Activated T-cell treated with anti-CD3 and anti-CD28 coated beads, Interleukin-2, amount 50 U/mL, for 1 hour (primary cell): ENCODE results near the gene GOLGA8H.
"Not testable (repeated sequence)": the region's sequence is repeated elsewhere in the genome, so short reads cannot be mapped to it uniquely, and the experiment has no call there.

Source experiments
- DNase-seq: peaks from one replicate; pipeline ENCODE4 v3.0.0-alpha.2; 2020

GOLGA8H gene

GRCh38 chr15:30603796-30604195 lies at the start of gene GOLGA8H:
GOLGA8H (plus strand) TSS chr15:30604028; CDS start chr15:30604126, 98 bp downstream.
- not testable (repeated sequence) for DNase-seq

GRCh38 chr15:30566949-30567348 lies 36.9 kb upstream of the GOLGA8H start:
- not testable (repeated sequence) for DNase-seq

GRCh38 chr15:30573012-30573491 lies 30.8 kb upstream of the GOLGA8H start:
- not testable (repeated sequence) for DNase-seq

- not testable (repeated sequence) for DNase-seq
Observed at GRCh38 chr15:30579394-30579970, 24.3 kb upstream of the GOLGA8H start.

GRCh38 chr15:30580716-30581115 lies 23.1 kb upstream of the GOLGA8H start:
- not testable (repeated sequence) for DNase-seq

GRCh38 chr15:30598953-30599352 lies 4.9 kb upstream of the GOLGA8H start:
- not testable (repeated sequence) for DNase-seq

- DNase-seq = not testable (repeated sequence)
Observed at GRCh38 chr15:30612271-30612670, 8.4 kb downstream of the GOLGA8H start.

- not testable (repeated sequence) for DNase-seq
Observed at GRCh38 chr15:30621342-30621741, 17.5 kb downstream of the GOLGA8H start.

GRCh38 chr15:30625436-30626193 lies 21.8 kb downstream of the GOLGA8H start, which contains the start of gene ARHGAP11B:
ARHGAP11B (plus strand) TSS chr15:30626128.
- peak; percentile 93 for DNase-seq

- not testable (repeated sequence) for DNase-seq
Observed at GRCh38 chr15:30626194-30626565, 22.4 kb downstream of the GOLGA8H start.

- not testable (repeated sequence) for DNase-seq
Observed at GRCh38 chr15:30626632-30627031, 22.8 kb downstream of the GOLGA8H start.

- DNase-seq = no peak
Observed at GRCh38 chr15:30650012-30650929, 46.4 kb downstream of the GOLGA8H start.

GRCh38 chr15:30661154-30661553 lies 57.3 kb downstream of the GOLGA8H start:
- DNase-seq = not testable (repeated sequence)
